HCT116 (cell line): ENCODE measurements around the gene ESRP2. TPM values are rescaled to one million over a fixed set of nuclear protein-coding genes. Genes with fewer than 3 reads are reported as not detected.

Source experiments
- ATAC-seq: fragments of 200-7000 bp; cut with Tn5 transposase; 2 replicates; pipeline ENCODE4 v1.9.1; 2020; ENCODE audit warnings: mild to moderate bottlenecking, moderate library complexity
- BruUV-seq: library from RNA; stranded (reverse); fragments of 400-500 nt; replicated peaks from 2 replicates; lab custom pipeline; 2021; lab: Mats Ljungman, UMichigan
- CTCF ChIA-PET: fragments of 300-600 bp; sonication (Branson Sonifier 250); formaldehyde crosslinking; loops from one replicate; lab custom pipeline; 2021; ENCODE audit warnings: antibody characterized with exemption; lab: Charles Lee
- POLR2A ChIA-PET: fragments of 300-600, 350-600 bp; sonication (Branson Sonifier 250); formaldehyde crosslinking; loops from one replicate; lab custom pipeline; 2021; ENCODE audit warnings: antibody characterized with exemption; lab: Charles Lee
- RAD21 ChIA-PET, 2 experiments: fragments of 300-600 bp; sonication (Branson Sonifier 250); formaldehyde crosslinking; loops; one replicate each; lab custom pipeline; 2023; ENCODE audit warnings: low total read pairs in 2 of 2; ENCODE audit not compliant: uncharacterized antibody in 2 of 2, unreplicated experiment in 2 of 2, low non-redundant PET in 1 of 2; lab: Charles Lee
- DNase-seq: peaks from one replicate; pipeline ENCODE4 v3.0.0-alpha.2; 2010; ENCODE audit warnings: low read depth, low spot score
- H2AFZ ChIP-seq: fragments of 200-600 bp; shearing (Covaris generic), sonication (generic); 2 replicates; pipeline ENCODE4 v1.6.1; 2017; ENCODE audit warnings: low read depth, mixed run types, mixed read lengths, antibody characterized with exemption, low read length; ENCODE audit not compliant: poor library complexity, severe bottlenecking
- H3K27ac ChIP-seq: 2 replicates; pipeline ENCODE4 v1.5.1; 2012; ENCODE audit warnings: low read depth, low read length
- H3K27me3 ChIP-seq: fragments of 200-600 bp; sonication (generic); 2 replicates; pipeline ENCODE4 v1.6.1; 2016; ENCODE audit warnings: mixed run types, low read length, mixed read lengths; ENCODE audit not compliant: insufficient read depth
- H3K36me3 ChIP-seq, 2 experiments: fragments of 200-500 bp in 1 of 2; fragments of 200-600 bp in 1 of 2; sonication (Bioruptor generic) in 1 of 2; sonication (generic) in 1 of 2; 2 replicates each; pipeline versions ENCODE4 v1.5.1 to v1.6.1; 2014 to 2016; ENCODE audit warnings: low read length in 2 of 2, inconsistent platforms in 1 of 2, mixed read lengths in 1 of 2, mixed run types in 1 of 2; ENCODE audit not compliant: insufficient read depth in 2 of 2, control insufficient read depth in 1 of 2
- H3K4me1 ChIP-seq, 2 experiments: fragments of 200-600 bp in 1 of 2; sonication (generic) in 1 of 2; 2 replicates each; pipeline versions ENCODE4 v1.5.1 to v1.6.1; 2012 to 2017; ENCODE audit warnings: low read length in 2 of 2, inconsistent platforms in 1 of 2, mild to moderate bottlenecking in 1 of 2, mixed read lengths in 1 of 2, mixed run types in 1 of 2, moderate library complexity in 1 of 2; ENCODE audit not compliant: insufficient read depth in 2 of 2, control insufficient read depth in 1 of 2
- H3K4me2 ChIP-seq: fragments of 200-600 bp; sonication (generic); 2 replicates; pipeline ENCODE4 v1.6.1; 2017; ENCODE audit warnings: mixed run types, low read length, mixed read lengths
- H3K4me3 ChIP-seq, 2 experiments: fragments of 200-600 bp in 1 of 2; sonication (generic) in 1 of 2; replicated peaks in 1 of 2; 2 replicates each; pipeline ENCODE4 v1.5.1; 2011 to 2016; ENCODE audit warnings: low read length in 2 of 2, control low read depth in 1 of 2, low read depth in 1 of 2, mild to moderate bottlenecking in 1 of 2, mixed read lengths in 1 of 2, mixed run types in 1 of 2
- H3K79me2 ChIP-seq: fragments of 200-600 bp; sonication (generic); 2 replicates; pipeline ENCODE4 v1.6.1; 2017; ENCODE audit warnings: mild to moderate bottlenecking, mixed run types, low read length, moderate library complexity, mixed read lengths; ENCODE audit not compliant: insufficient read depth
- H3K9ac ChIP-seq: fragments of 200-600 bp; sonication (generic); 2 replicates; pipeline ENCODE4 v1.6.1; 2016; ENCODE audit warnings: low read length, mixed read lengths
- H3K9me2 ChIP-seq: fragments of 200-600 bp; sonication (generic), shearing (Covaris generic); 2 replicates; pipeline ENCODE4 v1.6.1; 2017; ENCODE audit warnings: mixed run types, mild to moderate bottlenecking, moderate library complexity; ENCODE audit not compliant: insufficient read depth
- H3K9me3 ChIP-seq, 2 experiments: fragments of 200-500 bp in 1 of 2; fragments of 200-600 bp in 1 of 2; sonication (Bioruptor generic) in 1 of 2; sonication (generic) in 1 of 2; 2 replicates each; pipeline ENCODE4 v1.6.1; 2014 to 2017; ENCODE audit warnings: low read length in 2 of 2, mixed read lengths in 2 of 2, inconsistent platforms in 1 of 2, low read depth in 1 of 2, mild to moderate bottlenecking in 1 of 2, mixed run types in 1 of 2, moderate library complexity in 1 of 2; ENCODE audit not compliant: control insufficient read depth in 1 of 2, insufficient read depth in 1 of 2
- H4K20me1 ChIP-seq: fragments of 200-600 bp; sonication (generic), shearing (Covaris generic); 2 replicates; pipeline ENCODE4 v1.6.1; 2017; ENCODE audit warnings: mixed run types, mild to moderate bottlenecking, moderate library complexity; ENCODE audit not compliant: insufficient read depth
- CBX3 ChIP-seq: IDR thresholded peaks from 2 replicates; pipeline ENCODE4 v1.6.1; 2012; ENCODE audit warnings: low read depth
- ELF1 ChIP-seq: IDR thresholded peaks from 2 replicates; pipeline ENCODE4 v1.6.1; 2012; ENCODE audit warnings: low read depth, borderline replicate concordance
- EZH2 ChIP-seq: fragments of 200-600 bp; sonication (generic); IDR thresholded peaks from 2 replicates; pipeline ENCODE4 v1.6.1; 2017; ENCODE audit warnings: antibody characterized with exemption, mixed run types
- EZH2phosphoT487 ChIP-seq: fragments of 200-600 bp; IDR thresholded peaks from 2 replicates; pipeline ENCODE4 v1.6.1; 2018; ENCODE audit warnings: antibody characterized with exemption, borderline replicate concordance
- POLR2A ChIP-seq: IDR thresholded peaks from 2 replicates; pipeline ENCODE4 v1.7.0; 2011; ENCODE audit warnings: borderline replicate concordance; ENCODE audit not compliant: insufficient read depth, insufficient read length; ENCODE audit errors: extremely low read depth
- POLR2AphosphoS5 ChIP-seq: IDR thresholded peaks from 2 replicates; pipeline ENCODE4 v1.6.1; 2011; ENCODE audit warnings: mild to moderate bottlenecking, low read depth, low read length, moderate library complexity
- RAD21 ChIP-seq: IDR thresholded peaks from 2 replicates; pipeline ENCODE4 v1.6.1; 2012; ENCODE audit warnings: low read depth, mild to moderate bottlenecking
- SIN3A ChIP-seq: IDR thresholded peaks from 2 replicates; pipeline ENCODE4 v1.6.1; 2012; ENCODE audit warnings: low read depth
- TCF7L2 ChIP-seq: IDR thresholded peaks from 2 replicates; pipeline ENCODE4 v1.7.0; 2011; ENCODE audit warnings: borderline replicate concordance, inconsistent platforms; ENCODE audit not compliant: insufficient read depth, insufficient read length; ENCODE audit errors: extremely low read depth
- YY1 ChIP-seq: IDR thresholded peaks from 2 replicates; pipeline ENCODE4 v1.6.1; 2011; ENCODE audit warnings: low read length, low read depth, moderate library complexity, mild to moderate bottlenecking; ENCODE audit not compliant: insufficient replicate concordance; ENCODE audit errors: extremely low read depth
- ZNF274 ChIP-seq: fragments of 200-500 bp; sonication (Bioruptor generic); IDR thresholded peaks from 2 replicates; pipeline ENCODE4 v1.6.1; 2014; ENCODE audit warnings: mild to moderate bottlenecking, low read depth, low read length, inconsistent platforms
- intact Hi-C: fragments of 100-400 bp; cut with micrococcal nuclease; formaldehyde crosslinking; loops from 2 replicates; pipeline ENCODE4 v1.10.0; 2022
- total RNA-seq: library from RNA; stranded (reverse); gene quantifications from one replicate; pipeline ENCODE4 v1.2.1, GENCODE V29; 2021; ENCODE audit not compliant: unreplicated experiment
- TF ChIP-seq, protein P1 (sequence below): IDR thresholded peaks from 2 replicates; pipeline ENCODE4 v1.6.1; 2012; ENCODE audit warnings: low read depth
- TF ChIP-seq, protein P2 (sequence below): IDR thresholded peaks from 2 replicates; pipeline ENCODE4 v1.6.1; 2012

Gene ESRP2
- total RNA-seq, 1 experiment from 2014 or later = 42.5 TPM

DNA sequence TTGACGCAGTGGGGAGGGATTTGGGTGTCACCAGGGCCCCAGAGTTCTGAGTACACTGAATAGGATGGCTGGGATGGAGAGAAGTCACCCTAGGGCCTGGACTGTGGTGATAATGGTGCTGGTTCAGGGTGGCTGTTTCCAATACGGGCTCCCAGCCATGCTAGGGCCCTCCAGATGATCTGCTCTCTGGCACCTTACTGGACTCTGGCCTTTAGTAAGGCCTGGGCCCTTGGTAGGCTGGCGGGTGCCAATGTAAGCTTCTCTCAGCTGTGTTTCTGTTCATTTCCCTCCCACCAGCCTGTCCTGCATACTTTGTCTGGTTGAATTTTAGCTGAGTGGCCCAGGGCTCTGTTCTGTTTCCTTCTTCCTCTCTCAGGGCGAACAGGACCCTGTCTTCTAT is 12.0 kb upstream of the ESRP2 start:
- POLR2A ChIA-PET = no interaction called here
- Histone ChIP-seq H3K4me1 (peaks cover 5 to 21% of the 10 kb centered on the region in 2 experiments; a peak in 3 of 4 replicates), H3K27me3 (no peaks in the 10 kb centered on the region), H3K36me3 (no peaks in the 10 kb centered on the region; a peak in 1 of 4 replicates), H4K20me1 (no peaks in the 10 kb centered on the region), H2AFZ (no peak overlapping the region), H3K9me3 (no peaks in the 10 kb centered on the region), H3K79me2 (peaks cover 10% of the 10 kb centered on the region; the same call in 1 of the 2 replicates), H3K9ac (no peak overlapping the region), H3K4me2 (no peak overlapping the region), H3K4me3 (no peak overlapping the region), H3K9me2 (no peaks in the 10 kb centered on the region), H3K27ac (no peak overlapping the region)
- intact Hi-C loops = no loop called here
- ATAC-seq = no peak
- no peak for TF ChIP-seq EZH2
- TF ChIP-seq, protein P1, sequence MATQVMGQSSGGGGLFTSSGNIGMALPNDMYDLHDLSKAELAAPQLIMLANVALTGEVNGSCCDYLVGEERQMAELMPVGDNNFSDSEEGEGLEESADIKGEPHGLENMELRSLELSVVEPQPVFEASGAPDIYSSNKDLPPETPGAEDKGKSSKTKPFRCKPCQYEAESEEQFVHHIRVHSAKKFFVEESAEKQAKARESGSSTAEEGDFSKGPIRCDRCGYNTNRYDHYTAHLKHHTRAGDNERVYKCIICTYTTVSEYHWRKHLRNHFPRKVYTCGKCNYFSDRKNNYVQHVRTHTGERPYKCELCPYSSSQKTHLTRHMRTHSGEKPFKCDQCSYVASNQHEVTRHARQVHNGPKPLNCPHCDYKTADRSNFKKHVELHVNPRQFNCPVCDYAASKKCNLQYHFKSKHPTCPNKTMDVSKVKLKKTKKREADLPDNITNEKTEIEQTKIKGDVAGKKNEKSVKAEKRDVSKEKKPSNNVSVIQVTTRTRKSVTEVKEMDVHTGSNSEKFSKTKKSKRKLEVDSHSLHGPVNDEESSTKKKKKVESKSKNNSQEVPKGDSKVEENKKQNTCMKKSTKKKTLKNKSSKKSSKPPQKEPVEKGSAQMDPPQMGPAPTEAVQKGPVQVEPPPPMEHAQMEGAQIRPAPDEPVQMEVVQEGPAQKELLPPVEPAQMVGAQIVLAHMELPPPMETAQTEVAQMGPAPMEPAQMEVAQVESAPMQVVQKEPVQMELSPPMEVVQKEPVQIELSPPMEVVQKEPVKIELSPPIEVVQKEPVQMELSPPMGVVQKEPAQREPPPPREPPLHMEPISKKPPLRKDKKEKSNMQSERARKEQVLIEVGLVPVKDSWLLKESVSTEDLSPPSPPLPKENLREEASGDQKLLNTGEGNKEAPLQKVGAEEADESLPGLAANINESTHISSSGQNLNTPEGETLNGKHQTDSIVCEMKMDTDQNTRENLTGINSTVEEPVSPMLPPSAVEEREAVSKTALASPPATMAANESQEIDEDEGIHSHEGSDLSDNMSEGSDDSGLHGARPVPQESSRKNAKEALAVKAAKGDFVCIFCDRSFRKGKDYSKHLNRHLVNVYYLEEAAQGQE = no peak
- no peak for TF ChIP-seq ELF1
- no peak for TF ChIP-seq ZNF274
- TF ChIP-seq, protein P2, sequence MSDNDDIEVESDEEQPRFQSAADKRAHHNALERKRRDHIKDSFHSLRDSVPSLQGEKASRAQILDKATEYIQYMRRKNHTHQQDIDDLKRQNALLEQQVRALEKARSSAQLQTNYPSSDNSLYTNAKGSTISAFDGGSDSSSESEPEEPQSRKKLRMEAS = no peak
- TF ChIP-seq EZH2phosphoT487 = no peak
- no peak for TF ChIP-seq YY1
- TF ChIP-seq CBX3 = no peak
- TF ChIP-seq SIN3A = no peak
- no peak for TF ChIP-seq POLR2A
- TF ChIP-seq RAD21 = no peak
- no peak for TF ChIP-seq POLR2AphosphoS5
- no peak for TF ChIP-seq TCF7L2
- no TSS peak for BruUV-seq
- CTCF ChIA-PET = no interaction called here
- no peak for DNase-seq
- RAD21 ChIA-PET = no interaction called here
